Measurements from ENCODE around the gene TSPAN18.

TSPAN18 gene

DNA sequence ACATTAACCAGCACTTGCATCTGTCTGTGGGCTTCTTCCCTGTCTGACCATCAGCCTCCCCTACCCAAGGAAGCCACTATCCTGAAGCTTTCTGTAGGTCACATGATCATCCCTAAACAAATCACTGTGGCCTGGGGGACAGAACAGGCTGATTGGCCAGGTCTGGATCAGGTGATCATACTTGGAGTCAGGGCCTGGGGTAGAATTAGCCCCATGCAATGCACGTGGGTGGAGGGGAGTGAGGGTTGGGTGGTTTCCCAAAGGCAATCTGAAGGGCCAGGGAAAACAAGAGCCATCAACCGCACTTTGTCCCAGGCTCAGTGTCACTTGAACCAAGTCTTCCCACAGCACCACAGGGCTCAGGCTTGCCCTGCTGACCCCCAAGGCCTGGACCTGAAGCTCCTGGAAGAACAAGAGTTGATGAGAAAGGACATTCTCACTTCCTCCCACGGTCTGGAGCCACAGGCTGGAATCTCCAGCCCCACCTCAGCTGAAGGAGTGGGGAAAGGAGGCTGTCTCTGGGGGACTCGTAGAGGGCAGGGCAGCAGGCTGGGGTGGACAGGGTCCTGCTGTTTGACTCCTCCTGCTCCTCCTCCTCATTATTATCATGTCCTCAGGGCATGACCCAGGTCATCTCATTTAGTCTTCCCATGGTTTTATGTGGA, 31.5 kb upstream of the TSPAN18 start:
- Histone ChIP-seq H3K9ac (ENCODE audit: low read length) (no peak overlapping the region), H3K9me2 (replicated peaks; ENCODE audit: insufficient read depth, low read length) (no peaks in the 10 kb centered on the region), H4K20me1 (ENCODE audit: insufficient read depth, low read length) (no peaks in the 10 kb centered on the region), H3K4me2 (ENCODE audit: low read depth, low read length) (no peak overlapping the region), H3K27me3 (replicated peaks; ENCODE audit: insufficient read depth, low read length) (no peaks in the 10 kb centered on the region), H3K79me2 (ENCODE audit: low read length) (no peaks in the 10 kb centered on the region), H3K4me1 (ENCODE audit: low read length) (no peaks in the 10 kb centered on the region), H3K27ac (ENCODE audit: low read length) (no peak overlapping the region), H3K4me3 (ENCODE audit: low read length) (no peak overlapping the region), H3F3A (ENCODE audit: insufficient read depth, low read length) (no peaks in the 10 kb centered on the region), H2AFZ (ENCODE audit: low read length) (no peak overlapping the region), H3K9me3 (replicated peaks; ENCODE audit: insufficient read depth, low read length) (no peaks in the 10 kb centered on the region), H3K36me3 (replicated peaks; ENCODE audit: insufficient read depth, low read length) (no peaks in the 10 kb centered on the region)
- TF ChIP-seq, protein P1, sequence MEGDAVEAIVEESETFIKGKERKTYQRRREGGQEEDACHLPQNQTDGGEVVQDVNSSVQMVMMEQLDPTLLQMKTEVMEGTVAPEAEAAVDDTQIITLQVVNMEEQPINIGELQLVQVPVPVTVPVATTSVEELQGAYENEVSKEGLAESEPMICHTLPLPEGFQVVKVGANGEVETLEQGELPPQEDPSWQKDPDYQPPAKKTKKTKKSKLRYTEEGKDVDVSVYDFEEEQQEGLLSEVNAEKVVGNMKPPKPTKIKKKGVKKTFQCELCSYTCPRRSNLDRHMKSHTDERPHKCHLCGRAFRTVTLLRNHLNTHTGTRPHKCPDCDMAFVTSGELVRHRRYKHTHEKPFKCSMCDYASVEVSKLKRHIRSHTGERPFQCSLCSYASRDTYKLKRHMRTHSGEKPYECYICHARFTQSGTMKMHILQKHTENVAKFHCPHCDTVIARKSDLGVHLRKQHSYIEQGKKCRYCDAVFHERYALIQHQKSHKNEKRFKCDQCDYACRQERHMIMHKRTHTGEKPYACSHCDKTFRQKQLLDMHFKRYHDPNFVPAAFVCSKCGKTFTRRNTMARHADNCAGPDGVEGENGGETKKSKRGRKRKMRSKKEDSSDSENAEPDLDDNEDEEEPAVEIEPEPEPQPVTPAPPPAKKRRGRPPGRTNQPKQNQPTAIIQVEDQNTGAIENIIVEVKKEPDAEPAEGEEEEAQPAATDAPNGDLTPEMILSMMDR (IDR thresholded peaks at IDR 0.05; ENCODE audit: low read length): no peak
- TF ChIP-seq EZH2 (optimal IDR thresholded peaks at IDR 0.05; ENCODE audit: low read depth, low read length): no peak
- no peak for TF ChIP-seq EZH2phosphoT487 (IDR thresholded peaks at IDR 0.05; ENCODE audit: low read length)
- no peak for DNase-seq

DNA sequence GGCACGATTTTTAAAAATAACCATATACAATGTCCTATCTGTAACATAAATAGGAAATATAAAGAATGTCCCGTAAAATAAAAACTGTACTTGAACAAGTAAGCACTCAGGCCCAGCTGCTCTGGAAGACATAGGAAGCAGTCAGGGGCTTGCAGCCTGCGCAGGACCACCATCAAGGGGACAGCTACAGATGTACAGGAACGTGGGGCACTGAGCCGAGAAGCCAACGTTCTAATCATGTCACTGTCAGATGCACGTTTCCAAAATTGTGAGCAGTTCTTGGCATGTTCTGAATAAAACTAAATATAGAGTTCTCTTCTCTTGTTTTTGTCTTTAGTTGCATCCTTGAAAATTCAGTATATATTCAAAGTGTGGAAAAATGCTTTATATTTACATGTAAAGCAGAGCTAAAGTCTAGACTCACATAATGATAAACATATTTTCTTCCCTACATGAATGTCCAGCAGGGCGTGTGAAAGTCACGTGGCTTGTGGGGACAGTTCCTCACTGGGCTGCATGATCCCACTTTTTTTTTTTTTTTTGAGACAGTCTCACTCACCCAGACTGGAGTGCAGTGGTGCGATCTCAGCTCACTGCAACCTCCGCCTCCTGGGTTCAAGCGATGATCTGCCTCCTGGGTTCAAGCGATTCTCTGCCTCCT, 28.4 kb upstream of the TSPAN18 start:
- Histone ChIP-seq H3K27me3 (replicated peaks; ENCODE audit: insufficient read depth, low read length) (no peaks in the 10 kb centered on the region), H3K4me2 (ENCODE audit: low read depth, low read length) (no peak overlapping the region), H3K9me2 (replicated peaks; ENCODE audit: insufficient read depth, low read length) (no peaks in the 10 kb centered on the region), H3K9ac (ENCODE audit: low read length) (no peak overlapping the region), H3K79me2 (ENCODE audit: low read length) (no peaks in the 10 kb centered on the region), H3K27ac (ENCODE audit: low read length) (no peak overlapping the region), H2AFZ (ENCODE audit: low read length) (no peak overlapping the region), H3K9me3 (replicated peaks; ENCODE audit: insufficient read depth, low read length) (no peaks in the 10 kb centered on the region), H3F3A (ENCODE audit: insufficient read depth, low read length) (no peaks in the 10 kb centered on the region), H3K4me3 (ENCODE audit: low read length) (no peak overlapping the region), H3K4me1 (ENCODE audit: low read length) (no peaks in the 10 kb centered on the region), H3K36me3 (replicated peaks; ENCODE audit: insufficient read depth, low read length) (no peaks in the 10 kb centered on the region), H4K20me1 (ENCODE audit: insufficient read depth, low read length) (no peaks in the 10 kb centered on the region)
- no peak for DNase-seq
- TF ChIP-seq EZH2 (optimal IDR thresholded peaks at IDR 0.05; ENCODE audit: low read depth, low read length) (no peak), EZH2phosphoT487 (IDR thresholded peaks at IDR 0.05; ENCODE audit: low read length) (no peak)
- TF ChIP-seq, protein P1 (IDR thresholded peaks at IDR 0.05; ENCODE audit: low read length): no peak

DNA sequence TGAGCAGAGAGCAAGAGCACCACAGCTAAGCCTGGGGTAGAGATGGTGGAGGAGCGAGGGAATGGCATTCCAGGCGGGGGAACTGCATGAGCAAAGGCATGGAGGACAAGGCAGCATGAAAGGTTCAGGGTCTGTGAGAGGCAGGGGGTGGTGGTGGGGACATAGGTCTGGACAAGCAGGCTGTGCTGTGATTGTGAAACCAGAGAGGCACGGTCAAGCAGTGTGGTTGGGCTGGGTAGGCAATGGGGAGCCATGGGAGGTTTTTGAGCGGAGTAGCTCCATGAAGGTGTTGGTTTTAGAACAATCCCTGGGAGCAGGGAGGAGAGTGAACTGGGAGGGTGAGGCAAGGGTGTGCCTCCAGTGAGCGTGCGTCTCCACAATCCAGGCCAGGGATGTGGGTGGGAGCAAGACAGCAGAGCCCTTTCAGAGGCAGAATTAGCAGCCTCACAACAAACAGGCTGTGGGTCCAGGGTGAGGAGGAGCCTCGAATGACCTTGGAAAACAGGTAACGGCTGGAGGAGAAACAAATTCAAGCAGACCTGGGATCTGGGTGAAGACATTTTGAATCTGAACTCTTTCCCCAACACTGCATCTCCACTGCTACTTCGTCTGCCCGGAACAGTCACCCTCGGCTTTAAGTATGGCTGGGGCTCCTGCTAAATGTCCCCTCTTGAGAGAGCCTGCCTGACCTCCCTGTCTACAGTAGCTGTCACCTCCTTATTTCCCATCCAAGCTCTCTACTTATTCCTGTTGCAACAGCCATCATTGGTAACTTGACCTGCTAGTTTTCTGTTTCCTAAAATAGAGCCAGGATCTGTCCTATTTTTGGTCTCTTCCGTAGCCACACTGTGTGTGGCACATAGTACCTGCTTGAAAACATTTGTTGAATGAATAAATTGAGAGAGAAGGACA, 27.0 kb upstream of the TSPAN18 start:
- H3K4me3 ChIP-seq (ENCODE audit: low read length): no peak overlapping the region
- H3F3A ChIP-seq (ENCODE audit: insufficient read depth, low read length): no peaks in the 10 kb centered on the region
- no peak overlapping the region for H3K4me2 ChIP-seq (ENCODE audit: low read depth, low read length)
- no peak for DNase-seq
- H3K9ac ChIP-seq (ENCODE audit: low read length): no peak overlapping the region
- H4K20me1 ChIP-seq (ENCODE audit: insufficient read depth, low read length): no peaks in the 10 kb centered on the region
- no peak overlapping the region for H3K27ac ChIP-seq (ENCODE audit: low read length)
- TF ChIP-seq EZH2 (optimal IDR thresholded peaks at IDR 0.05; ENCODE audit: low read depth, low read length) (no peak), EZH2phosphoT487 (IDR thresholded peaks at IDR 0.05; ENCODE audit: low read length) (no peak)
- TF ChIP-seq, protein P1 (IDR thresholded peaks at IDR 0.05; ENCODE audit: low read length): no peak
- no peaks in the 10 kb centered on the region for H3K36me3 ChIP-seq (replicated peaks; ENCODE audit: insufficient read depth, low read length)
- no peak overlapping the region for H2AFZ ChIP-seq (ENCODE audit: low read length)
- H3K9me2 ChIP-seq (replicated peaks; ENCODE audit: insufficient read depth, low read length): no peaks in the 10 kb centered on the region
- no peaks in the 10 kb centered on the region for H3K79me2 ChIP-seq (ENCODE audit: low read length)
- H3K27me3 ChIP-seq (replicated peaks; ENCODE audit: insufficient read depth, low read length): no peaks in the 10 kb centered on the region
- H3K9me3 ChIP-seq (replicated peaks; ENCODE audit: insufficient read depth, low read length): no peaks in the 10 kb centered on the region
- H3K4me1 ChIP-seq (ENCODE audit: low read length): no peaks in the 10 kb centered on the region
